T47D (cell line): ENCODE measurements around the gene SHISAL2B.
"Not testable (repeated sequence)": the region's sequence is repeated elsewhere in the genome, so short reads cannot be mapped to it uniquely, and the experiment has no call there.

Experiments
- DNase-seq, 2 experiments: peaks; one replicate each; pipeline versions ENCODE4 v3.0.0 to v3.0.0-alpha.2; 2011 to 2012; ENCODE audit warnings: low read depth in 1 of 2, low spot score in 1 of 2
- JUND ChIP-seq: IDR thresholded peaks from 2 replicates; pipeline ENCODE4 v1.6.1; 2012; ENCODE audit warnings: low read depth
- in situ Hi-C: cut with HindIII; loops from 2 replicates; pipeline ENCODE4 v1.10.0; 2016; ENCODE audit warnings: low sequenced_read_pairs, low pct_unique_long_range_greater_than_20kb

The SHISAL2B gene

GRCh38 chr5:64690417-64691151 is at the start of gene SHISAL2B:
TSS of gene SHISAL2B (plus strand) at chr5:64690503. CDS start at chr5:64690624, 121 bp downstream.
- in situ Hi-C loops: no loop called here
- no peak for TF ChIP-seq JUND
- DNase-seq: no peak

GRCh38 chr5:64644831-64645230 is 45.5 kb upstream of the SHISAL2B start:
- no peak for DNase-seq
- TF ChIP-seq JUND: no peak
- in situ Hi-C loops: no loop called here

GRCh38 chr5:64646169-64646568 is 44.1 kb upstream of the SHISAL2B start:
- DNase-seq: no peak
- no peak for TF ChIP-seq JUND
- in situ Hi-C loops: no loop called here

- in situ Hi-C loops: no loop called here
- no peak for DNase-seq
- no peak for TF ChIP-seq JUND
Observed at GRCh38 chr5:64649512-64649911, 40.8 kb upstream of the SHISAL2B start.

GRCh38 chr5:64653766-64654560 is 36.3 kb upstream of the SHISAL2B start:
- in situ Hi-C loops: no loop called here
- TF ChIP-seq JUND: no peak
- DNase-seq: no peak

GRCh38 chr5:64654561-64654938 is 35.8 kb upstream of the SHISAL2B start:
- in situ Hi-C loops: no loop called here
- no peak for DNase-seq
- no peak for TF ChIP-seq JUND

GRCh38 chr5:64655596-64655995 is 34.7 kb upstream of the SHISAL2B start:
- DNase-seq: no peak
- in situ Hi-C loops: no loop called here
- TF ChIP-seq JUND: no peak

GRCh38 chr5:64659289-64659688 is 31.0 kb upstream of the SHISAL2B start:
- DNase-seq: no peak
- in situ Hi-C loops: no loop called here

GRCh38 chr5:64663181-64663580 is 27.1 kb upstream of the SHISAL2B start:
- in situ Hi-C loops, DNase-seq: not testable (repeated sequence)

More at GRCh38 chr5:64659289-64659688, 31.0 kb upstream of the SHISAL2B start:
- TF ChIP-seq JUND: no peak

- no peak for DNase-seq
- in situ Hi-C loops: no loop called here
Observed at GRCh38 chr5:64665243-64665642, 25.1 kb upstream of the SHISAL2B start.

GRCh38 chr5:64666078-64666477 is 24.2 kb upstream of the SHISAL2B start:
- no peak for DNase-seq
- TF ChIP-seq JUND: no peak
- in situ Hi-C loops: no loop called here

More at GRCh38 chr5:64665243-64665642, 25.1 kb upstream of the SHISAL2B start:
- no peak for TF ChIP-seq JUND

GRCh38 chr5:64667068-64667467 is 23.2 kb upstream of the SHISAL2B start:
- TF ChIP-seq JUND: no peak
- in situ Hi-C loops: no loop called here

GRCh38 chr5:64670277-64670676 is 20.0 kb upstream of the SHISAL2B start:
- DNase-seq: no peak
- TF ChIP-seq JUND: no peak

More at GRCh38 chr5:64667068-64667467, 23.2 kb upstream of the SHISAL2B start:
- no peak for DNase-seq

GRCh38 chr5:64671678-64672077 is 18.6 kb upstream of the SHISAL2B start:
- in situ Hi-C loops: no loop called here
- no peak for TF ChIP-seq JUND
- DNase-seq: no peak

More at GRCh38 chr5:64670277-64670676, 20.0 kb upstream of the SHISAL2B start:
- in situ Hi-C loops: no loop called here
